GM23338 (cell line): ENCODE measurements around the gene ATP1A4. TPM values are rescaled to one million over a fixed set of nuclear protein-coding genes. Genes with fewer than 3 reads are reported as not detected.

Source experiments
- ATAC-seq: fragments of 200-7000 bp; cut with Tn5 transposase; 3 replicates; pipeline ENCODE4 v1.9.1; 2020
- DNase-seq: peaks from one replicate; pipeline ENCODE4 v3.0.0-alpha.2; 2015; ENCODE audit warnings: low spot score
- H2AFZ ChIP-seq: fragments of 200-600 bp; sonication (generic); 2 replicates; pipeline ENCODE4 v1.8.0; 2016; ENCODE audit warnings: antibody characterized with exemption, mild to moderate bottlenecking, moderate library complexity
- H3F3A ChIP-seq: fragments of 200-600 bp; sonication (generic); replicated peaks from 2 replicates; pipeline ENCODE4 v1.8.0; 2017; ENCODE audit warnings: antibody characterized with exemption, mixed run types, low read depth
- H3K27ac ChIP-seq: fragments of 200-600 bp; sonication (generic); 2 replicates; pipeline ENCODE4 v1.6.1; 2016; ENCODE audit warnings: low read depth
- H3K27me3 ChIP-seq: fragments of 200-600 bp; sonication (generic); 2 replicates; pipeline ENCODE4 v1.8.0; 2016; ENCODE audit warnings: mild to moderate bottlenecking, mixed run types, moderate library complexity; ENCODE audit not compliant: insufficient read depth
- H3K36me3 ChIP-seq: fragments of 200-600 bp; sonication (generic); 2 replicates; pipeline ENCODE4 v1.8.0; 2016; ENCODE audit warnings: mild to moderate bottlenecking; ENCODE audit not compliant: insufficient read depth
- H3K4me1 ChIP-seq: fragments of 200-600 bp; sonication (generic); 2 replicates; pipeline ENCODE4 v1.8.0; 2016; ENCODE audit warnings: mild to moderate bottlenecking, moderate library complexity; ENCODE audit not compliant: insufficient read depth
- H3K4me2 ChIP-seq: fragments of 200-600 bp; sonication (generic); 2 replicates; pipeline ENCODE4 v1.7.1; 2017; ENCODE audit warnings: mixed run types
- H3K4me3 ChIP-seq: fragments of 200-600 bp; sonication (generic); 2 replicates; pipeline ENCODE4 v1.6.1; 2016; ENCODE audit warnings: mixed run types
- H3K79me2 ChIP-seq: fragments of 200-600 bp; sonication (generic); replicated peaks from 2 replicates; pipeline ENCODE4 v1.8.0; 2017; ENCODE audit warnings: mild to moderate bottlenecking; ENCODE audit not compliant: insufficient read depth
- H3K9me2 ChIP-seq: fragments of 200-600 bp; sonication (generic); 2 replicates; pipeline ENCODE4 v1.8.0; 2017; ENCODE audit not compliant: insufficient read depth
- H4K20me1 ChIP-seq: fragments of 200-600 bp; sonication (generic); replicated peaks from 2 replicates; pipeline ENCODE4 v1.8.0; 2017; ENCODE audit warnings: mild to moderate bottlenecking; ENCODE audit not compliant: insufficient read depth
- H3K27ac Mint-ChIP-seq: 2 replicates; pipeline ENCODE4 v1.8.0; 2020; ENCODE audit warnings: inconsistent platforms, mild to moderate bottlenecking, moderate library complexity, mixed read lengths
- H3K27me3 Mint-ChIP-seq: 3 replicates; pipeline ENCODE4 v1.8.0; 2022; ENCODE audit warnings: low read depth, mild to moderate bottlenecking, moderate library complexity, mixed read lengths, inconsistent platforms; ENCODE audit not compliant: insufficient read depth, poor library complexity
- H3K36me3 Mint-ChIP-seq: 3 replicates; pipeline ENCODE4 v1.8.0; 2021; ENCODE audit warnings: low read depth, mild to moderate bottlenecking, inconsistent platforms, moderate library complexity, mixed read lengths
- H3K4me1 Mint-ChIP-seq: 3 replicates; pipeline ENCODE4 v1.8.0; 2020; ENCODE audit warnings: mild to moderate bottlenecking, inconsistent platforms, mixed read lengths
- H3K4me3 Mint-ChIP-seq: 3 replicates; pipeline ENCODE4 v1.8.0; 2021; ENCODE audit warnings: moderate library complexity, mild to moderate bottlenecking, inconsistent platforms, mixed read lengths
- H3K9me3 Mint-ChIP-seq: 3 replicates; pipeline ENCODE4 v1.8.0; 2020; ENCODE audit warnings: moderate library complexity, mild to moderate bottlenecking, inconsistent platforms, mixed read lengths
- CREB1 ChIP-seq: fragments of 250-450 bp; sonication (Bioruptor Pico); IDR thresholded peaks from 2 replicates; pipeline ENCODE4 v1.5.0; 2020; ENCODE audit warnings: low read depth, mild to moderate bottlenecking, moderate library complexity
- EZH2 ChIP-seq: fragments of 200-600 bp; sonication (generic); IDR thresholded peaks from one replicate; pipeline ENCODE4 v1.8.0; 2017; ENCODE audit warnings: antibody characterized with exemption, mild to moderate bottlenecking, low read depth; ENCODE audit not compliant: unreplicated experiment
- JUNB ChIP-seq: IDR thresholded peaks from one replicate; pipeline ENCODE4 v1.6.1; 2016; ENCODE audit warnings: antibody characterized with exemption; ENCODE audit not compliant: unreplicated experiment
- NANOG ChIP-seq: IDR thresholded peaks from 2 replicates; pipeline ENCODE4 v1.6.1; 2016; ENCODE audit warnings: antibody characterized with exemption, borderline replicate concordance
- POLR2AphosphoS5 ChIP-seq: IDR thresholded peaks from 2 replicates; pipeline ENCODE4 v1.6.1; 2016; ENCODE audit warnings: antibody characterized with exemption, low read depth
- ZNF114 ChIP-seq: fragments of 250-450 bp; sonication (Bioruptor Pico); IDR thresholded peaks from 2 replicates; pipeline ENCODE4 v1.5.0; 2020; ENCODE audit warnings: mild to moderate bottlenecking, moderate library complexity
- ZNF331 ChIP-seq: fragments of 250-450 bp; sonication (Bioruptor Pico); IDR thresholded peaks from 2 replicates; pipeline ENCODE4 v1.5.0; 2020; ENCODE audit warnings: low read depth, mild to moderate bottlenecking, moderate library complexity
- ZNF462 ChIP-seq: fragments of 250-450 bp; sonication (Bioruptor Pico); IDR thresholded peaks from 2 replicates; pipeline ENCODE4 v1.5.0; 2020; ENCODE audit warnings: mild to moderate bottlenecking, moderate library complexity
- polyA plus RNA-seq: library from polyadenylated mRNA; unstranded; fragments of >200 nt; fragmentation: Nextera tagmentation; extraction: Ambion mirVana; gene quantifications from 2 replicates; pipeline ENCODE4 v1.2.1, GENCODE V29; 2016
- total RNA-seq: library from RNA; depleted of rRNA; stranded (reverse); fragments of >200 nt; shearing (Covaris generic); gene quantifications from 2 replicates; pipeline ENCODE4 v1.2.3, GENCODE V29; 2014
- TF ChIP-seq, protein P1 (sequence below), 2 experiments: fragments of 200-600 bp in 1 of 2; sonication (generic) in 1 of 2; conservative IDR thresholded peaks; 2 replicates each; pipeline versions ENCODE4 v1.5.1 to v1.6.1; 2016 to 2017; ENCODE audit warnings: antibody characterized with exemption in 2 of 2, low read depth in 2 of 2, mild to moderate bottlenecking in 2 of 2, moderate library complexity in 1 of 2

The ATP1A4 gene
- total and polyA plus RNA-seq, 2 experiments from 2014 or later = 0.27 to 0.63 TPM

DNA sequence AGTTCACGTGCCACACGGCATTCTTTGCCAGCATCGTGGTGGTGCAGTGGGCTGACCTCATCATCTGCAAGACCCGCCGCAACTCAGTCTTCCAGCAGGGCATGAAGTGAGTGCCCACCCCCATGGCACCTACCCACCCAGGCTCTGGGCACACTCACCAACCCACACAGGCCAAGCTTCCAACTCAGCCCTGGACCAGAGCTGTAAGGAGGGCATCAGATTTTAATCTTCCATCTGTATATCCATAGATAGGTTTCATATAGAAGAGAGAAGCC is 14.5 kb upstream of the ATP1A4 start:
- H3K27me3 Mint-ChIP-seq = peaks cover 7% of the 10 kb centered on the region

More for the DNA sequence above, 14.5 kb upstream of the ATP1A4 start:
- no peaks in the 10 kb centered on the region for H3F3A ChIP-seq
- H3K27me3 ChIP-seq = no peaks in the 10 kb centered on the region
- ATAC-seq = no peak
- no peak overlapping the region for H3K27ac ChIP-seq
- H3K4me2 ChIP-seq = no peak overlapping the region
- H3K4me1 Mint-ChIP-seq = no peaks in the 10 kb centered on the region
- H4K20me1 ChIP-seq = no peaks in the 10 kb centered on the region; the same call in 1 of the 2 replicates
- H3K36me3 ChIP-seq = no peaks in the 10 kb centered on the region; the same call in 1 of the 2 replicates
- H3K36me3 Mint-ChIP-seq = peaks cover 79% of the 10 kb centered on the region
- no peak overlapping the region for H3K27ac Mint-ChIP-seq
- no peak for DNase-seq
- H2AFZ ChIP-seq = no peak overlapping the region
- TF ChIP-seq, protein P1, sequence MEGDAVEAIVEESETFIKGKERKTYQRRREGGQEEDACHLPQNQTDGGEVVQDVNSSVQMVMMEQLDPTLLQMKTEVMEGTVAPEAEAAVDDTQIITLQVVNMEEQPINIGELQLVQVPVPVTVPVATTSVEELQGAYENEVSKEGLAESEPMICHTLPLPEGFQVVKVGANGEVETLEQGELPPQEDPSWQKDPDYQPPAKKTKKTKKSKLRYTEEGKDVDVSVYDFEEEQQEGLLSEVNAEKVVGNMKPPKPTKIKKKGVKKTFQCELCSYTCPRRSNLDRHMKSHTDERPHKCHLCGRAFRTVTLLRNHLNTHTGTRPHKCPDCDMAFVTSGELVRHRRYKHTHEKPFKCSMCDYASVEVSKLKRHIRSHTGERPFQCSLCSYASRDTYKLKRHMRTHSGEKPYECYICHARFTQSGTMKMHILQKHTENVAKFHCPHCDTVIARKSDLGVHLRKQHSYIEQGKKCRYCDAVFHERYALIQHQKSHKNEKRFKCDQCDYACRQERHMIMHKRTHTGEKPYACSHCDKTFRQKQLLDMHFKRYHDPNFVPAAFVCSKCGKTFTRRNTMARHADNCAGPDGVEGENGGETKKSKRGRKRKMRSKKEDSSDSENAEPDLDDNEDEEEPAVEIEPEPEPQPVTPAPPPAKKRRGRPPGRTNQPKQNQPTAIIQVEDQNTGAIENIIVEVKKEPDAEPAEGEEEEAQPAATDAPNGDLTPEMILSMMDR (conservative IDR thresholded peaks at IDR 0.05; ENCODE audit: low read depth in 2 of 2) = no peak
- TF ChIP-seq ZNF114 (CRISPR knock-in tag) (no peak), CREB1 (CRISPR knock-in tag) (no peak), JUNB (no peak), POLR2AphosphoS5 (no peak), ZNF462 (CRISPR knock-in tag) (no peak), ZNF331 (CRISPR knock-in tag) (no peak), NANOG (no peak), EZH2 (no peak)
- no peaks in the 10 kb centered on the region for H3K9me3 Mint-ChIP-seq
- no peak overlapping the region for H3K4me3 Mint-ChIP-seq
- no peaks in the 10 kb centered on the region for H3K9me2 ChIP-seq
- H3K79me2 ChIP-seq = no peaks in the 10 kb centered on the region
- H3K4me3 ChIP-seq = no peak overlapping the region
- no peaks in the 10 kb centered on the region for H3K4me1 ChIP-seq
